NT2/D1 (cell line): ENCODE measurements around the gene LDLRAD4.

Source experiments
- DNase-seq: peaks from one replicate; pipeline ENCODE4 v3.0.0-alpha.2; 2011; ENCODE audit warnings: low read depth, low spot score
- H3K27me3 ChIP-seq: 2 replicates; pipeline ENCODE4 v1.6.0; 2011; ENCODE audit warnings: mild to moderate bottlenecking; ENCODE audit not compliant: insufficient read length, insufficient read depth
- H3K36me3 ChIP-seq: 2 replicates; pipeline ENCODE4 v1.6.1; 2011; ENCODE audit warnings: mild to moderate bottlenecking, low read length, mixed read lengths; ENCODE audit not compliant: insufficient read depth, insufficient read length
- H3K4me1 ChIP-seq: 2 replicates; pipeline ENCODE4 v1.5.1; 2011; ENCODE audit not compliant: insufficient read depth, insufficient read length
- H3K4me3 ChIP-seq: 2 replicates; pipeline ENCODE4 v1.5.1; 2011; ENCODE audit warnings: low read depth; ENCODE audit not compliant: insufficient read length
- H3K9ac ChIP-seq: 2 replicates; pipeline ENCODE4 v1.6.0; 2011; ENCODE audit warnings: low read depth; ENCODE audit not compliant: insufficient read length
- H3K9me3 ChIP-seq: 2 replicates; pipeline ENCODE4 v1.5.1; 2011; ENCODE audit warnings: mild to moderate bottlenecking, low read length; ENCODE audit not compliant: insufficient read depth
- SUZ12 ChIP-seq: IDR thresholded peaks from 2 replicates; pipeline ENCODE4 v1.6.1; 2011; ENCODE audit not compliant: insufficient read length, insufficient read depth; ENCODE audit errors: extremely low read depth
- YY1 ChIP-seq: IDR thresholded peaks from 2 replicates; pipeline ENCODE4 v1.6.1; 2011; ENCODE audit not compliant: insufficient read length, insufficient read depth
- ZNF274 ChIP-seq: IDR thresholded peaks from 2 replicates; pipeline ENCODE4 v1.6.1; 2011; ENCODE audit warnings: mild to moderate bottlenecking, low read depth, low read length

Gene LDLRAD4

DNA sequence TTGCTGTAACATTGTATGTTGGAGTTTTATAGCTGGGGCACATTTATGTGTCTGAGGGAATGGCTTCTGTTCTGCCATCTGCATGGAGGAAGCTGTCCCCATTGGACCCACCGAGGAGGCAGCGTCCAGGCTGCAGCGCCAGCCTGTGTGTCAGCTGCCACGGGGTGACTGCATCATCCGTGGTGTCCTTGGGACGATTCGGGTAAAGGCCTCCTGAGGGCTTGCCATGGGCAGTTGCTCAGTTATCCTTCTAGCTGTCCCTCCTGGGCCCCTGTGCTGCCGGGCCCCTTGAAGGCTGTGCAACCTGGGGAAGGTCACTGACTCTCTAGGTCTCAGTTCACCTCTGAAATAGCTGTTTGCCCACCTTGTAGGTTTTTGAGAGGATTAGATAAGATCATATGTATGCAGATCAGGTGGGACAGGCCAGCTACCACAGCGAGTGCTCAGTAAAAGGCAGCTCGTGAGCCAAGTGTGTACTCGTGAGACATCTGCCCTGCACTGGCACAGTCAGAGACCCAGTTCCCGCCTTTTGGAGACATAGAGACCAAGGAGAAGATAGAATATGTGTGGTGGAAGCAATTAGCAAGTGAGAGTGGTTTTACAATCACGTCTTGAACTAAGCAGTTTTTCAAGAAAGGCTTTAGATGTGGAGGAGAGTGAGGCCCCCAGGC, 10.6 kb downstream of the LDLRAD4 start:
- Histone ChIP-seq H3K9me3 (no peaks in the 10 kb centered on the region), H3K9ac (no peak overlapping the region), H3K4me3 (no peak overlapping the region), H3K4me1 (no peaks in the 10 kb centered on the region), H3K36me3 (peaks cover 7% of the 10 kb centered on the region), H3K27me3 (no peaks in the 10 kb centered on the region)
- TF ChIP-seq ZNF274 (no peak), SUZ12 (no peak), YY1 (no peak)
- DNase-seq = no peak

DNA sequence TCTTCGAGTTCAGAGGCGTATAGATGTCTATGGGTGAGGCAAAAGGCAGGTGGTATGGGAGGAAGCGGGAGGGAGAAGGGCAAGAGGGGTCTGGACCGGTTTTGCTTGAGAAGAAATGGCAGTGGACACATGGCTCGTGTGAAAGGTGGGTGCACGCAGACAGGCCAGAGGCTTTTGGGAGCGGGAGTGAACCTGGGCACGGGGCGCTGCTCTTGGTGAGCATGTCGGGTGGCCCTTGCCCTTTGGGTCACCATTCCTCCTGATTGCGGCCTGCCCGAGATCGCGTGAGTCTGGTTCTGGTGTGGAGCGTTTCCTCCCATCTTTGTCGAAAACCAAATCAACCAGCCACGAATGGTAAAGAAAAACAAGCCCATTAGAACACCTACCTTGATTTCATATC, 12.6 kb downstream of the LDLRAD4 start:
- no peaks in the 10 kb centered on the region for H3K27me3 ChIP-seq
- H3K9ac ChIP-seq = no peak overlapping the region
- TF ChIP-seq YY1 = no peak
- no peak for TF ChIP-seq ZNF274
- no peak for TF ChIP-seq SUZ12
- H3K9me3 ChIP-seq = no peaks in the 10 kb centered on the region
- no peak overlapping the region for H3K4me3 ChIP-seq
- no peak for DNase-seq
- H3K4me1 ChIP-seq = no peaks in the 10 kb centered on the region
- H3K36me3 ChIP-seq = peaks cover 7% of the 10 kb centered on the region

DNA sequence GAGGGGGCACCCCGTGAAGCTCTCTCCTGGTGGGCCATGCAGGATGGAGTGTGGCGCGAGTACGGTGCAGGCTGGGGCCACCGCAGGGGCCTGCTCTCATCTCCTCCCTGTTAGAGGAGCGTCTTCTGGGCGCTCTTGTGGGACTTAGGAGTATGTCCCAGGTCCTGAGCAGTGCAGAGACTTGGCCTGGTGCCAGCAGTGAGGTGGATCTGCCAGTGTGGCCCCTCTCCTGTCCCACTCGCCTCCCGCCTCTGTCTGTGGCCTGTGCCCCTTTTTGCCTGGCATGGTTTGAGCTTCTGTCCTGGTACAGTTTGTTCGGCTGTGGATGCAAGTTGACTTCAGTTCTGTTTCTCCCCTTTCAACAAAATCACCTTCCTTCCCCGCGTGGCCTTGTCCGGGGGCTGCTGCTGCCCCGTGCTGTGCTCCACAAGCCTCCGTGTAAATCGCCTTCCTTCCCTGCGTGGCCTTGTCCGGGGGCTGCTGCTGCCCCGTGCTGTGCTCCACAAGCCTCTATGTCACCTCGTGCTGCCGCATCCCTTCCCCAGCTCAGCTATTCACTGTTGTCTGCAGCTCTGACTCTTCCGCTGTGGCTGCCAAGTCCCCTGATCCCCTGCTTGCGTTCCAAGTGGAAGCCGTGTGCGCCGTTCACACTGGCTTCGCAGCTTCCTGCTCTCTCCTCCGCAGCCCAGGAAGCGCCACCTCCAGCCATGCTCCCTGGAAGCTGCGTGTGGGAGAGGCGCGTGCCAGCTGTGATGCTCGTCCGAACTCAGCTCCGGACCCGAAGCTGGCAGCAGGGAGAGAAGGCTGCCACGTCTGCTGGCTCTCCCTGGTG, 13.7 kb downstream of the LDLRAD4 start:
- peaks cover 7% of the 10 kb centered on the region for H3K36me3 ChIP-seq
- no peak overlapping the region for H3K9ac ChIP-seq
- H3K4me3 ChIP-seq = no peak overlapping the region
- TF ChIP-seq YY1 (no peak), ZNF274 (no peak), SUZ12 (no peak)
- no peaks in the 10 kb centered on the region for H3K9me3 ChIP-seq
- H3K27me3 ChIP-seq = no peaks in the 10 kb centered on the region
- DNase-seq = no peak
- peaks cover 3% of the 10 kb centered on the region for H3K4me1 ChIP-seq

DNA sequence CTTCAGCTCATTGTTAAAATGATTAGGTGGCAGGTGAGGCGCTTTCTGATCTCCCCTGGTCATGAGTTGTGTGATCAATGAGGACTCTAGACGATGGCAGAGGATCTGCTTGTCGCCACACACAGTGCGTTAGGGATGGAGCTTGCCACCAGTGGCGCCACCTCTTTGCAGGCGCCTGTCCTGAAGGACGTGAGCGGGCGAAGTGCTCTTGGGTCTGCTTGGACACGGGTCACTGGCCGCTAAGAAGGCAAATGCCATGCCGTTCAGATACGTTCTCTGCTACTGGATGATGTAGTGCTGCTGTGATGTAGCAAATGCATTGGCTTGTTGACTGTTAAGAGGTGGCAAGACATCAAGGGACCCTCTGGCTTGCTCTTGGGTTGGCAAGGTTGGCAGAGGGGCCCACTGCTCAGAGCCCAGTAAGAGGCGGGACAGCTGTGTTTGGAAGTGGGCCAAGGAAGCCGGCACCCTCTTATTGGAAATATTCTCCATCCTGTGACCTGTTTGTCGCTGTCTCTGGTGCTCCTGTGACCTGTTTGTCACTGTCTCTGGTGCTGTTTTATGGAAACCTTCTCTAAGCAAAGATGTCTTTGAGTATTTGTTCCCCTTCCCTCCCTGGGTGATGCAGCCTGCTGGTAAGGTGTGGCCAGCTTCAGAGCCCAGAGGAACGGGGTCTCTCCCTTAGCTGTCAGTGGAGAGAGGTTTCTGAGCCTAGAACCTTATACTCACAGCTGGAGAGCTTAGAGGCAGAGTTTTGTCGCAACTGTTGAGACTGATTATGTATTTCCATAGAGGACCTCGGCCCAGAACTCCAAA, 14.6 kb downstream of the LDLRAD4 start:
- no peaks in the 10 kb centered on the region for H3K27me3 ChIP-seq
- H3K9ac ChIP-seq = no peak overlapping the region
- H3K4me1 ChIP-seq = peaks cover 3% of the 10 kb centered on the region
- TF ChIP-seq ZNF274 (no peak), YY1 (no peak), SUZ12 (no peak)
- DNase-seq = no peak
- peaks cover 3% of the 10 kb centered on the region for H3K36me3 ChIP-seq
- H3K9me3 ChIP-seq = no peaks in the 10 kb centered on the region
- no peak overlapping the region for H3K4me3 ChIP-seq

DNA sequence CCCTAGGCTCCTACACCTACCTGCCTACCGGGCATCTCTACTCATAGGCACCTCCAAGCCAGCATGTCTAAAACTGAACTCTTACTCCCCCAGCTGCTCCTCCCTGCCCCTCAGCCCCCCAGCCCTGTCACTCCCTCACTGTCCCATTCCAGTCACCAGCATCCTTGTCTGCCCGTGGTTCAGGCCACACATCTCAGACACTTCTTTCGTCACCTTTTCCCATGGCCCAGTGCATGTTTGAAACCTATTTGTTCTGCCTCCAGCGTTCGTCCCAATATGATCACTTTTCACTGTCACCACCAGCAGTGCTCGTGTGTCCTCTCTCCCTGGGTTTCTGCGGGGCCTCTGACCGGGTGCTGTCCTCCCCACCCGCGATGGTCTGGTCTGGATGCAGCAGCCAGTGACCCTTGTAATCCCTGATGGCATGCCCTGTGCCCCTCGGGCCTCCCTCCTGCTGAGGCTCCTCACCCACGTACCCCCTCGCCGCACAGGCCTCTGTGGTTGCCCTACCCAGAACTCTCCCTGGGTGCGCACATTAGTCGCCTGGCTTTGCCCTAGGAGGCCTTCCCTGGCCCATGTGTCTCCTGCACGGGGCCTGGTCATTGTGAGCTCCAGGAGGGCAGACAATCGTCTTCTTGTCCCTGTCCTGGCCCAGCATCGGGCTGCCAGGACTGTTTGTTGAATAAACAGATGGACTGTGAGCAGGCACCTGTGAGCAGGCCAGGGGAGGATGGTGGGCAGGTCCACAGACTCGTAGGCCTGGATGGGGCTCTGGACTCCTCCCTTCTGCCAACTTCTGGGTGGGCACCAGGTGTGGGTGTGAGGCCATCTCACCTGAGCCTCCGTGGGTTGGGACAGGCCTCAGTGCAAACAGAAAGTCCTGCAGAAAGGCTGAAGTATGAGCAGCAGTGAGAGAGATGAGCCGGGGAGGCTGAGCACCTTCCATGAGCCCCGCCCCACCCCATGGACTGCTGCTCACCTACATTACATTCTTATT, 15.5 kb downstream of the LDLRAD4 start:
- Histone ChIP-seq H3K9ac (peak overlapping the region; percentile 10), H3K27me3 (no peaks in the 10 kb centered on the region), H3K36me3 (peaks cover 3% of the 10 kb centered on the region), H3K4me1 (peaks cover 3% of the 10 kb centered on the region), H3K4me3 (no peak overlapping the region), H3K9me3 (no peaks in the 10 kb centered on the region)
- no peak for DNase-seq
- no peak for TF ChIP-seq YY1
- no peak for TF ChIP-seq SUZ12
- TF ChIP-seq ZNF274 = no peak

DNA sequence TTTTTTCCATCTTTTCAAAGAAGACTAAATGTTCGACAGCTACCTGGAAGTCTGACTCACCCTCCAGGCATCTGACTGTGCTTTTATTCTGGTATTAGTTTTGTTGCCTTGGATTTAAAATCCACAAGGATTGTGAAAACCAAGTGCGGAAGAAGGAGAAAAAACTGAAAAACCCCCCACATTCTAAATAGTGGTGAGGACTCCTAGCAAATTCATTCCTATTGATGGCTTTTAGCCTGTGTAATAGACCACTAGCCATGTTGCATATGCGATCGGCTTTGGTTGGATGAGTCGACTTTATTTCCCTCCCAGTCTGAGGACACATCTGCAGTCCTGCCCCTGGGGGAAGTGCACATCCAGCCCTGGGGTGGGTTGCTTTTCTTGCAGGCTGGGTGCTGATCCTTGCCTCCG, 16.9 kb downstream of the LDLRAD4 start:
- no peak for DNase-seq
- peaks cover 3% of the 10 kb centered on the region for H3K36me3 ChIP-seq
- no peak overlapping the region for H3K4me3 ChIP-seq
- peaks cover 9% of the 10 kb centered on the region for H3K4me1 ChIP-seq
- H3K27me3 ChIP-seq = no peaks in the 10 kb centered on the region
- H3K9ac ChIP-seq = no peak overlapping the region
- H3K9me3 ChIP-seq = no peaks in the 10 kb centered on the region
- TF ChIP-seq YY1 = no peak
- TF ChIP-seq ZNF274 = no peak
- TF ChIP-seq SUZ12 = no peak
